ENCODE results near the gene TOMM7.

- TF ChIP-seq POLR2AphosphoS5 (IDR thresholded peaks at IDR 0.05; ENCODE audit: low read depth, low read length): no peak; the same call in 1 of the 2 replicates
- TF ChIP-seq POLR2A (IDR thresholded peaks at IDR 0.05; ENCODE audit: low read depth, low read length): no peak; the same call in 1 of the 2 replicates
- no peak for TF ChIP-seq TAF1 (IDR thresholded peaks at IDR 0.05; ENCODE audit: borderline replicate concordance, low read depth, low read length)
These were observed 37.1 kb upstream of the TOMM7 start for GRCh38 chr7:22859641-22860290.
